H1 (cell line): ENCODE data around the gene PAN2. TPM values are rescaled to one million over a fixed set of nuclear protein-coding genes. Genes with fewer than 3 reads are reported as not detected.

Source experiments
- BCL11A ChIP-seq, 2 experiments: IDR thresholded peaks; one replicate each; pipeline ENCODE4 v1.6.1; 2011; ENCODE audit warnings: low read depth in 2 of 2, low read length in 2 of 2, mild to moderate bottlenecking in 2 of 2
- CHD2 ChIP-seq: IDR thresholded peaks from 2 replicates; pipeline ENCODE4 v1.6.1; 2012; ENCODE audit warnings: low read length, improper control_type of control experiment
- CREB1 ChIP-seq: IDR thresholded peaks from 2 replicates; pipeline ENCODE4 v1.6.1; 2012; ENCODE audit warnings: inconsistent platforms
- EGR1 ChIP-seq: IDR thresholded peaks from 2 replicates; pipeline ENCODE4 v1.6.1; 2011; ENCODE audit warnings: low read depth, low read length, borderline replicate concordance
- MAFK ChIP-seq: IDR thresholded peaks from 2 replicates; pipeline ENCODE4 v1.6.1; 2012; ENCODE audit warnings: low read depth, mild to moderate bottlenecking, improper control_type of control experiment, low read length
- NANOG ChIP-seq: IDR thresholded peaks from 2 replicates; pipeline ENCODE4 v1.6.1; 2011; ENCODE audit warnings: low read length, low read depth, mild to moderate bottlenecking, inconsistent platforms; ENCODE audit not compliant: insufficient read depth, poor library complexity, severe bottlenecking
- NRF1 ChIP-seq: IDR thresholded peaks from 2 replicates; pipeline ENCODE4 v1.6.1; 2011; ENCODE audit warnings: mild to moderate bottlenecking, low read depth, low read length, improper control_type of control experiment
- POU5F1 ChIP-seq: IDR thresholded peaks from 2 replicates; pipeline ENCODE4 v1.6.1; 2011; ENCODE audit warnings: low read depth, mild to moderate bottlenecking, low read length, moderate library complexity
- RBBP5 ChIP-seq: IDR thresholded peaks from 2 replicates; pipeline ENCODE4 v1.7.1; 2012; ENCODE audit warnings: low read depth, mild to moderate bottlenecking, inconsistent platforms, low read length, moderate library complexity, borderline replicate concordance
- SP1 ChIP-seq: IDR thresholded peaks from 2 replicates; pipeline ENCODE4 v1.6.1; 2011; ENCODE audit warnings: low read depth, low read length
- TBP ChIP-seq: IDR thresholded peaks from 2 replicates; pipeline ENCODE4 v1.6.1; 2011; ENCODE audit warnings: low read depth, low read length, improper control_type of control experiment
- ZNF274 ChIP-seq: IDR thresholded peaks from 2 replicates; pipeline ENCODE4 v1.7.0; 2012; ENCODE audit warnings: low read length, borderline replicate concordance; ENCODE audit errors: extremely low read depth
- polyA plus RNA-seq, 7 experiments: library from polyadenylated mRNA; depleted of rRNA in 3 of 7; stranded (reverse) in 5 of 7; unstranded in 2 of 7; fragments of >200 nt in 5 of 7; fragments of 200-250 nt in 2 of 7; gene quantifications; 1 replicate in 5 of 7; 2 replicates in 1 of 7; 4 replicates in 1 of 7; pipeline versions ENCODE4 v1.2.1 to v1.2.3, GENCODE V29; 2011 to 2013; ENCODE audit warnings: missing spikeins in 2 of 7, mixed read lengths in 2 of 7
- total RNA-seq: library from RNA; stranded (reverse); fragmentation: NEBNext Ultra II Directional; extraction: Animal tissue kit (Norgen Biotek cat#: 25700); gene quantifications from 2 replicates; pipeline ENCODE4 v1.2.1, GENCODE V29; 2021
- TF ChIP-seq, protein P1 (sequence below): fragments of 300-600 bp; sonication (generic); IDR thresholded peaks from 2 replicates; pipeline ENCODE4 v1.7.1; 2012; ENCODE audit warnings: low read length, moderate library complexity, mild to moderate bottlenecking, inconsistent platforms; ENCODE audit not compliant: insufficient replicate concordance

PAN2 gene
- total and polyA plus RNA-seq, 2 of the 8 experiments (the other 6 are each of a cell fraction or from before 2014, with no cell fraction given) = 29.6 to 36.7 TPM

DNA sequence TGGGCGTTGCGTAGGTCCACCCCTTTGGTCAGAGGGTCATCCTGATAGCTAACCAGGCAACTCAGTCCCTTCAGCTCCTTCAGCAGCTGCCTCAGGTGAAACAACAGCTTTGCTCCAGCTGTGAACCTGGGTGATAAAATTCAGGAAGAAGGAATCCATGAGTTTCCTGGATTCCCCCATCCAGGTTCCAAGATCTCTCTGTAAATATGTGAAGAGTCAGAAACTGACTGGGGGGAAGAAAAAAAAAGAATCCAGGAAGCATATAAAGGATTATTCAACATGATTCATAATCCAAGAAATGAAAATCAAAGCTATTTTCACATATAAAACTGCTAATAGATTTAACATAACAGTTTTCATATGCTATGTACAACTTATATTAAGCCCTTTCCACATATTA lies 17.5 kb upstream of the PAN2 start (continued):
- TF ChIP-seq, protein P1, sequence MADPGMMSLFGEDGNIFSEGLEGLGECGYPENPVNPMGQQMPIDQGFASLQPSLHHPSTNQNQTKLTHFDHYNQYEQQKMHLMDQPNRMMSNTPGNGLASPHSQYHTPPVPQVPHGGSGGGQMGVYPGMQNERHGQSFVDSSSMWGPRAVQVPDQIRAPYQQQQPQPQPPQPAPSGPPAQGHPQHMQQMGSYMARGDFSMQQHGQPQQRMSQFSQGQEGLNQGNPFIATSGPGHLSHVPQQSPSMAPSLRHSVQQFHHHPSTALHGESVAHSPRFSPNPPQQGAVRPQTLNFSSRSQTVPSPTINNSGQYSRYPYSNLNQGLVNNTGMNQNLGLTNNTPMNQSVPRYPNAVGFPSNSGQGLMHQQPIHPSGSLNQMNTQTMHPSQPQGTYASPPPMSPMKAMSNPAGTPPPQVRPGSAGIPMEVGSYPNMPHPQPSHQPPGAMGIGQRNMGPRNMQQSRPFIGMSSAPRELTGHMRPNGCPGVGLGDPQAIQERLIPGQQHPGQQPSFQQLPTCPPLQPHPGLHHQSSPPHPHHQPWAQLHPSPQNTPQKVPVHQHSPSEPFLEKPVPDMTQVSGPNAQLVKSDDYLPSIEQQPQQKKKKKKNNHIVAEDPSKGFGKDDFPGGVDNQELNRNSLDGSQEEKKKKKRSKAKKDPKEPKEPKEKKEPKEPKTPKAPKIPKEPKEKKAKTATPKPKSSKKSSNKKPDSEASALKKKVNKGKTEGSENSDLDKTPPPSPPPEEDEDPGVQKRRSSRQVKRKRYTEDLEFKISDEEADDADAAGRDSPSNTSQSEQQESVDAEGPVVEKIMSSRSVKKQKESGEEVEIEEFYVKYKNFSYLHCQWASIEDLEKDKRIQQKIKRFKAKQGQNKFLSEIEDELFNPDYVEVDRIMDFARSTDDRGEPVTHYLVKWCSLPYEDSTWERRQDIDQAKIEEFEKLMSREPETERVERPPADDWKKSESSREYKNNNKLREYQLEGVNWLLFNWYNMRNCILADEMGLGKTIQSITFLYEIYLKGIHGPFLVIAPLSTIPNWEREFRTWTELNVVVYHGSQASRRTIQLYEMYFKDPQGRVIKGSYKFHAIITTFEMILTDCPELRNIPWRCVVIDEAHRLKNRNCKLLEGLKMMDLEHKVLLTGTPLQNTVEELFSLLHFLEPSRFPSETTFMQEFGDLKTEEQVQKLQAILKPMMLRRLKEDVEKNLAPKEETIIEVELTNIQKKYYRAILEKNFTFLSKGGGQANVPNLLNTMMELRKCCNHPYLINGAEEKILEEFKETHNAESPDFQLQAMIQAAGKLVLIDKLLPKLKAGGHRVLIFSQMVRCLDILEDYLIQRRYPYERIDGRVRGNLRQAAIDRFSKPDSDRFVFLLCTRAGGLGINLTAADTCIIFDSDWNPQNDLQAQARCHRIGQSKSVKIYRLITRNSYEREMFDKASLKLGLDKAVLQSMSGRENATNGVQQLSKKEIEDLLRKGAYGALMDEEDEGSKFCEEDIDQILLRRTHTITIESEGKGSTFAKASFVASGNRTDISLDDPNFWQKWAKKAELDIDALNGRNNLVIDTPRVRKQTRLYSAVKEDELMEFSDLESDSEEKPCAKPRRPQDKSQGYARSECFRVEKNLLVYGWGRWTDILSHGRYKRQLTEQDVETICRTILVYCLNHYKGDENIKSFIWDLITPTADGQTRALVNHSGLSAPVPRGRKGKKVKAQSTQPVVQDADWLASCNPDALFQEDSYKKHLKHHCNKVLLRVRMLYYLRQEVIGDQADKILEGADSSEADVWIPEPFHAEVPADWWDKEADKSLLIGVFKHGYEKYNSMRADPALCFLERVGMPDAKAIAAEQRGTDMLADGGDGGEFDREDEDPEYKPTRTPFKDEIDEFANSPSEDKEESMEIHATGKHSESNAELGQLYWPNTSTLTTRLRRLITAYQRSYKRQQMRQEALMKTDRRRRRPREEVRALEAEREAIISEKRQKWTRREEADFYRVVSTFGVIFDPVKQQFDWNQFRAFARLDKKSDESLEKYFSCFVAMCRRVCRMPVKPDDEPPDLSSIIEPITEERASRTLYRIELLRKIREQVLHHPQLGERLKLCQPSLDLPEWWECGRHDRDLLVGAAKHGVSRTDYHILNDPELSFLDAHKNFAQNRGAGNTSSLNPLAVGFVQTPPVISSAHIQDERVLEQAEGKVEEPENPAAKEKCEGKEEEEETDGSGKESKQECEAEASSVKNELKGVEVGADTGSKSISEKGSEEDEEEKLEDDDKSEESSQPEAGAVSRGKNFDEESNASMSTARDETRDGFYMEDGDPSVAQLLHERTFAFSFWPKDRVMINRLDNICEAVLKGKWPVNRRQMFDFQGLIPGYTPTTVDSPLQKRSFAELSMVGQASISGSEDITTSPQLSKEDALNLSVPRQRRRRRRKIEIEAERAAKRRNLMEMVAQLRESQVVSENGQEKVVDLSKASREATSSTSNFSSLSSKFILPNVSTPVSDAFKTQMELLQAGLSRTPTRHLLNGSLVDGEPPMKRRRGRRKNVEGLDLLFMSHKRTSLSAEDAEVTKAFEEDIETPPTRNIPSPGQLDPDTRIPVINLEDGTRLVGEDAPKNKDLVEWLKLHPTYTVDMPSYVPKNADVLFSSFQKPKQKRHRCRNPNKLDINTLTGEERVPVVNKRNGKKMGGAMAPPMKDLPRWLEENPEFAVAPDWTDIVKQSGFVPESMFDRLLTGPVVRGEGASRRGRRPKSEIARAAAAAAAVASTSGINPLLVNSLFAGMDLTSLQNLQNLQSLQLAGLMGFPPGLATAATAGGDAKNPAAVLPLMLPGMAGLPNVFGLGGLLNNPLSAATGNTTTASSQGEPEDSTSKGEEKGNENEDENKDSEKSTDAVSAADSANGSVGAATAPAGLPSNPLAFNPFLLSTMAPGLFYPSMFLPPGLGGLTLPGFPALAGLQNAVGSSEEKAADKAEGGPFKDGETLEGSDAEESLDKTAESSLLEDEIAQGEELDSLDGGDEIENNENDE = no peak
- no peak for TF ChIP-seq CHD2
- TF ChIP-seq NRF1 = no peak
- no peak for TF ChIP-seq ZNF274
- no peak for TF ChIP-seq SP1
- TF ChIP-seq NANOG = no peak
- no peak for TF ChIP-seq BCL11A (IDR thresholded peaks at IDR 0.05; ENCODE audit: low read depth in 2 of 2, low read length in 2 of 2)
- TF ChIP-seq CREB1 = no peak
- TF ChIP-seq RBBP5 = no peak
- TF ChIP-seq POU5F1 = no peak
- no peak for TF ChIP-seq EGR1
- TF ChIP-seq TBP = no peak
- TF ChIP-seq MAFK = no peak
